ENCODE measurements around the gene CELSR1. TPM values are rescaled to one million over a fixed set of nuclear protein-coding genes. Genes with fewer than 3 reads are reported as not detected.

Gene CELSR1
- total RNA-seq, 3 donors from 2014 or later (not counting 1 experiment from before 2014, with no cell fraction given), result 0.89 to 3.9 (median 1.9) TPM

GRCh38 chr22:46365166-46365624 is 172.2 kb downstream of the CELSR1 start:
- no peak for ATAC-seq
- WGBS (ENCODE audit: insufficient coverage), result 94% methylated on average over 22 of the region's 22 CpGs

DNA sequence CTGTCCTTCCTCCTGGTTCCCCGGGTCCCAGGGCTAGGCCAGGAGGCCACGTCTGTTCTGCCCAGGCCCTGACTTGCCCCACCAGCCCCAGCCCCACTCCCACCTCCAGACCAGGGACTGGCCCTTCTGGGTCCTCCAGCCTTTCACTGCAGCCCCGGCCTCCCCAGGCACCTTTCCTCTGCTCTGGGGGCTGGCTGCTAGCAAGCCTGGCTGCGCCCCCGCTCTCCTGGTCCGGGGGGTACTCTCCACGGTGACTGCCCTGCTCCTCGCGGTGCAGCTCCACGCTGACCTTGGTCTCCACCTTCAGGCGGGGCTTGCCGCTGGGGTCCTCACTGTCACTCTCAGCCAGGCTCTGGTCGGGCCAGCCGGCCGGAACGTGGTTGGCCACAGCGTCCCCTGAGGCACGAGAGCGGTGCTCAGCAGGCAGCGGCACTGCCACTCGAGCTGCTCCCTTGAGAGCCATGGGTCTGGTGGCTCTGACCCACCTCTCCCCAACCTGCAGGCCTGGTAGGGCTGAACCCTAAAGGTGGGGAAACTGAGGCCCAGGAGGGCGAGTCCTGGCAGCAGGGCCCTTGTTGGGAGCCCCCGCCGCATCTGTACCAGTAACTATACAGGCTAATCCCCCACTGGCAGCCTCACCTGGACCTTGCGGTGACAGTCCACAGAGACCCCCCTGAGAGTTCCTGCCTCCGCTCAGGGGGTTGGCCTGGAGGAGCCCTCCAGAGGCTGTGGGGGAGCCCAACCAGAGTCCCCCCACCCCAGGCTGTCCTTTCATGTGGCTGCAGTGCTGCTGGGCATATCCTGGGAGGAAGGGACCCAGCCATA is 172.9 kb downstream of the CELSR1 start:
- Mint-ChIP-seq H3K27ac (no peak overlapping the region), H3K9me3 (no peaks in the 10 kb centered on the region), H3K4me1 (peaks cover 16 to 31% of the 10 kb centered on the region in 2 donors), H3K36me3 (no peaks in the 10 kb centered on the region), H3K27me3 (ENCODE audit: low read depth in 2 of 2) (peaks cover 0 to 5% of the 10 kb centered on the region in 2 donors), H3K4me3 (no peak overlapping the region)
- Histone ChIP-seq H3K9me3 (ENCODE audit: control insufficient read depth, insufficient read depth, low read length) (no peaks in the 10 kb centered on the region), H3K4me3 (ENCODE audit: low read length) (no peak overlapping the region), H3K36me3 (ENCODE audit: control insufficient read depth, insufficient read depth, low read length) (peaks cover 2% of the 10 kb centered on the region), H3K27me3 (ENCODE audit: control insufficient read depth, insufficient read depth, low read length) (no peaks in the 10 kb centered on the region), H3K4me1 (ENCODE audit: control insufficient read depth, insufficient read depth, low read length) (peaks cover 48% of the 10 kb centered on the region), H3K27ac (ENCODE audit: low read length) (no peak overlapping the region)
- intact Hi-C loops (cut with micrococcal nuclease), result no loop called here
- TF ChIP-seq CTCF (IDR thresholded peaks at IDR 0.05), result no peak
- DNase-seq (no peak), ATAC-seq (no peak)
- 83% methylated on average over 26 of the region's 26 CpGs for WGBS (ENCODE audit: insufficient coverage)

More at GRCh38 chr22:46365166-46365624, 172.2 kb downstream of the CELSR1 start:
- DNase-seq, result no peak
- no peaks in the 10 kb centered on the region for H3K9me3 ChIP-seq (ENCODE audit: control insufficient read depth, insufficient read depth, low read length)
- H3K4me1 ChIP-seq (ENCODE audit: control insufficient read depth, insufficient read depth, low read length), result peaks cover 55% of the 10 kb centered on the region
- Mint-ChIP-seq H3K4me1 (peaks cover 23 to 37% of the 10 kb centered on the region in 2 donors), H3K9me3 (no peaks in the 10 kb centered on the region), H3K4me3 (no peak overlapping the region), H3K36me3 (no peaks in the 10 kb centered on the region), H3K27me3 (ENCODE audit: low read depth in 2 of 2) (peaks cover 0 to 5% of the 10 kb centered on the region in 2 donors), H3K27ac (no peak overlapping the region)
- TF ChIP-seq CTCF (IDR thresholded peaks at IDR 0.05), result no peak
- H3K4me3 ChIP-seq (ENCODE audit: low read length), result no peak overlapping the region
- intact Hi-C loops (cut with micrococcal nuclease), result no loop called here
- no peaks in the 10 kb centered on the region for H3K27me3 ChIP-seq (ENCODE audit: control insufficient read depth, insufficient read depth, low read length)
- H3K27ac ChIP-seq (ENCODE audit: low read length), result no peak overlapping the region
- peaks cover 2% of the 10 kb centered on the region for H3K36me3 ChIP-seq (ENCODE audit: control insufficient read depth, insufficient read depth, low read length)

GRCh38 chr22:46363611-46364321 is 173.7 kb downstream of the CELSR1 start:
- ATAC-seq (no peak), DNase-seq (no peak)
- no peaks in the 10 kb centered on the region for H3K9me3 ChIP-seq (ENCODE audit: control insufficient read depth, insufficient read depth, low read length)
- H3K36me3 Mint-ChIP-seq, result no peaks in the 10 kb centered on the region
- intact Hi-C loops (cut with micrococcal nuclease), result no loop called here
- peaks cover 41% of the 10 kb centered on the region for H3K4me1 ChIP-seq (ENCODE audit: control insufficient read depth, insufficient read depth, low read length)
- H3K27me3 ChIP-seq (ENCODE audit: control insufficient read depth, insufficient read depth, low read length), result no peaks in the 10 kb centered on the region
- 92% methylated on average over 35 of the region's 35 CpGs for WGBS (ENCODE audit: insufficient coverage)
- no peak overlapping the region for H3K4me3 Mint-ChIP-seq
- no peak overlapping the region for H3K4me3 ChIP-seq (ENCODE audit: low read length)
- no peak overlapping the region for H3K27ac ChIP-seq (ENCODE audit: low read length)
- TF ChIP-seq CTCF (IDR thresholded peaks at IDR 0.05), result no peak
- H3K36me3 ChIP-seq (ENCODE audit: control insufficient read depth, insufficient read depth, low read length), result peaks cover 5% of the 10 kb centered on the region
- H3K27ac Mint-ChIP-seq, result no peak overlapping the region
- H3K27me3 Mint-ChIP-seq (ENCODE audit: low read depth in 2 of 2), result peaks cover 0 to 5% of the 10 kb centered on the region in 2 donors
- H3K9me3 Mint-ChIP-seq, result no peaks in the 10 kb centered on the region
- peaks cover 16 to 23% of the 10 kb centered on the region in 2 donors for H3K4me1 Mint-ChIP-seq

Data from natural killer cell (primary cell).